OCI-LY3 (cell line): ENCODE results near the gene ELAVL1.

Experiments used
- H2AFZ ChIP-seq: fragments of 200-600, 300-600 bp; shearing (Covaris generic); 2 replicates; pipeline ENCODE4 v1.6.0; 2014; ENCODE audit warnings: antibody characterized with exemption, low read depth, low read length
- H3K27ac ChIP-seq: fragments of 200-600, 300-600 bp; sonication (generic); 2 replicates; pipeline ENCODE4 v1.5.1; 2014; ENCODE audit warnings: mild to moderate bottlenecking, low read length, moderate library complexity, mixed read lengths
- H3K27me3 ChIP-seq: fragments of 200-600, 300-600 bp; sonication (generic); 2 replicates; pipeline ENCODE4 v1.6.1; 2014; ENCODE audit warnings: low read depth, low read length, mixed read lengths
- H3K36me3 ChIP-seq: fragments of 200-600, 300-600 bp; sonication (generic); replicated peaks from 2 replicates; pipeline ENCODE3; 2014; ENCODE audit warnings: low read depth, low read length, mixed read lengths
- H3K4me1 ChIP-seq: fragments of 300-600, 200-600 bp; sonication (generic); 2 replicates; pipeline ENCODE4 v1.6.1; 2014; ENCODE audit warnings: low read length, mixed read lengths
- H3K4me2 ChIP-seq: fragments of 200-600, 300-600 bp; sonication (generic); 2 replicates; pipeline ENCODE4 v1.6.1; 2014; ENCODE audit warnings: low read length, mixed read lengths
- H3K4me3 ChIP-seq: fragments of 300-600, 200-600 bp; sonication (generic); 2 replicates; pipeline ENCODE4 v1.5.1; 2014; ENCODE audit warnings: antibody characterized with exemption, mild to moderate bottlenecking, low read length, moderate library complexity
- H3K79me2 ChIP-seq: fragments of 300-600, 200-600 bp; shearing (Covaris generic); 2 replicates; pipeline ENCODE4 v1.6.1; 2014; ENCODE audit warnings: mild to moderate bottlenecking, low read length, mixed read lengths
- H3K9ac ChIP-seq: fragments of 300-600, 200-600 bp; shearing (Covaris generic); 2 replicates; pipeline ENCODE4 v1.6.0; 2014; ENCODE audit warnings: mild to moderate bottlenecking, low read length, moderate library complexity
- H3K9me3 ChIP-seq: fragments of 200-600, 300-600 bp; shearing (Covaris generic); 2 replicates; pipeline ENCODE4 v1.6.1; 2014; ENCODE audit warnings: low read length, mixed read lengths; ENCODE audit not compliant: insufficient read depth
- H4K20me1 ChIP-seq: fragments of 200-600, 300-600 bp; sonication (generic); 2 replicates; pipeline ENCODE4 v1.6.1; 2016; ENCODE audit warnings: low read length, mixed read lengths; ENCODE audit not compliant: insufficient read depth
- CTCF ChIP-seq: fragments of 200-600, 300-600 bp; sonication (generic); IDR thresholded peaks from 2 replicates; pipeline ENCODE4 v1.5.1; 2014; ENCODE audit warnings: antibody characterized with exemption, low read length, low read depth
- EZH2phosphoT487 ChIP-seq: fragments of 200-600 bp; shearing (Covaris generic); IDR thresholded peaks from 2 replicates; pipeline ENCODE4 v1.6.1; 2018; ENCODE audit warnings: antibody characterized with exemption, mixed run types, low read depth

ELAVL1 gene

DNA sequence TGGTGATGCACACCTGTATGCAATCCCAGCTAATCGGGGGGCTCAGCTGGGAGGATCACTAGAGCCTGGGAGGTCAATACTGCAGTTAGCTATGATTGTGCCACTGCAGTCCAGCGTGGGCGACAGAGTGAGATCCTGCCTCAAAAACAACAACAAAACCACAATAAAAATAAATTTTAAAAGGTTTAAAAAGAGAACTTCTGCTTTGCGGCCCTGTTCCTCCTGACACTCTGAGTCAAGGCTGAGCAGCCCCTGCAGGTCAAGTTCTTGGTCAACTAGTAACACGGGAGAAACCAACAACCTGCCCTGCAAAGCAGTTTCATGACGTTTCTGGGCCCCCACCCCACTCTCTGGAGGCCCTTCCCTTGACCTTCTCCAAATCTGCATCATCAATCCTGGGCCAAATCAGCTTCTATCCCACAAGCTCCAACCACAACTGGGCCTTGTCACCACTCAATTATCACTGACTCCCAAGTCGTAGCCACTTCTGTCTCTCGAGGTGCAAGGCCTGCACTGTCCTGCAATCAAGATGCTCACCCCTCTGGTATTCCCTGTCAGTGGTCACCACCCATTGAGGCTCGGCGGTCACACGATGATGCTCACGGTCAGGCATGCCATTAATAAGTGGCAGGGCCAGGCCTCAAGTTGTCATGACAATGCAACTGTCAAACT lies 7.5 kb downstream of the ELAVL1 start:
- Histone ChIP-seq H3K9me3 (no peaks in the 10 kb centered on the region), H2AFZ (no peak overlapping the region), H3K36me3 (peaks cover 28% of the 10 kb centered on the region), H3K27ac (no peak overlapping the region), H3K4me1 (peaks cover 11% of the 10 kb centered on the region), H3K27me3 (no peaks in the 10 kb centered on the region), H4K20me1 (peaks cover 95% of the 10 kb centered on the region), H3K9ac (no peak overlapping the region), H3K79me2 (peaks cover 100% of the 10 kb centered on the region), H3K4me2 (no peak overlapping the region), H3K4me3 (no peak overlapping the region)
- no peak for TF ChIP-seq EZH2phosphoT487
- TF ChIP-seq CTCF = no peak

- Histone ChIP-seq H3K4me3 (no peak overlapping the region), H3K27me3 (no peaks in the 10 kb centered on the region), H3K4me2 (no peak overlapping the region), H3K79me2 (peaks cover 100% of the 10 kb centered on the region), H3K4me1 (peaks cover 1% of the 10 kb centered on the region), H3K9me3 (no peaks in the 10 kb centered on the region), H3K27ac (no peak overlapping the region), H2AFZ (no peak overlapping the region), H4K20me1 (peaks cover 94% of the 10 kb centered on the region), H3K9ac (no peak overlapping the region), H3K36me3 (peaks cover 32% of the 10 kb centered on the region)
- TF ChIP-seq CTCF (no peak), EZH2phosphoT487 (no peak)
Observed at GRCh38 chr19:7996883-7997282, 8.6 kb downstream of the ELAVL1 start.

- H3K4me2 ChIP-seq = no peak overlapping the region
- no peak overlapping the region for H3K27ac ChIP-seq
- peaks cover 35% of the 10 kb centered on the region for H3K36me3 ChIP-seq
- TF ChIP-seq EZH2phosphoT487 = no peak
- TF ChIP-seq CTCF = no peak
- no peak overlapping the region for H2AFZ ChIP-seq
- H3K4me3 ChIP-seq = no peak overlapping the region
- peaks cover 83% of the 10 kb centered on the region for H4K20me1 ChIP-seq
- H3K9me3 ChIP-seq = no peaks in the 10 kb centered on the region
- H3K4me1 ChIP-seq = no peaks in the 10 kb centered on the region
- H3K27me3 ChIP-seq = no peaks in the 10 kb centered on the region
- no peak overlapping the region for H3K9ac ChIP-seq
- peaks cover 95% of the 10 kb centered on the region for H3K79me2 ChIP-seq
Observed at GRCh38 chr19:7995810-7996158, 9.7 kb downstream of the ELAVL1 start.

- Histone ChIP-seq H3K27me3 (no peaks in the 10 kb centered on the region), H3K36me3 (peaks cover 36% of the 10 kb centered on the region), H3K4me3 (no peak overlapping the region), H2AFZ (no peak overlapping the region), H3K9ac (no peak overlapping the region), H3K4me1 (no peaks in the 10 kb centered on the region), H4K20me1 (peaks cover 77% of the 10 kb centered on the region), H3K79me2 (peaks cover 89% of the 10 kb centered on the region), H3K4me2 (no peak overlapping the region), H3K9me3 (no peaks in the 10 kb centered on the region), H3K27ac (no peak overlapping the region)
- no peak for TF ChIP-seq CTCF
- no peak for TF ChIP-seq EZH2phosphoT487
Observed at GRCh38 chr19:7994928-7995809, 10.3 kb downstream of the ELAVL1 start.
